GM12801 (cell line): ENCODE results near the gene S100A4.

Experiments
- TF ChIP-seq, protein P1 (sequence below): IDR thresholded peaks from one replicate; pipeline ENCODE4 v1.5.1; 2011; ENCODE audit warnings: control low read depth; ENCODE audit not compliant: insufficient read length; ENCODE audit errors: extremely low read depth

The S100A4 gene

DNA sequence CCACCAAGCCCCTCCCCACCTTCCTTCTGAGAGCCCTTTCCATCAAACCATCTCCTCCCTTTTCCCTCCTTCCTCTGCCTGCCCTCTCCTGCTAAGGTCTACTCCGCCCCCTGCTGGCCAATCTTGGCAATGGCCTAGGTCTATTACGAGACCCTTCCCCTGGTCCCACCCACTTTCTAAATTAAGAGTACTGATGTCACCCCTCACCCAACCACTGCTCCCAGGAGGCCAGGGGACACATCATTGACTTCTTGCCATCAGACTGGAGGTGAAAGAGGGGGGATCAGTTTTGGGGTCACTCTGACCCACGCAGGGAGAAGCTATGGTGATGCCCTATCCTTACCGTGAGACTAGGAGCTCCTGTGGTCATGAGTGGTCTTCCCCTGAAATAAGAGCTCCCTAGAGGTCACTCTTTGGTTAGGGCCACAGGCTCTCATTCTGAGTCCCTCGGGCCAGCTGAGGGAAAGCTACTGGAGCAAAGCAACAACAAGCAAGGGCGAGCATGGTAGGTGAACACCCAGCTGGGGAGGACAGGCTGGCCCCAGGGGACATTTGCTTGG lies 50.5 kb downstream of the S100A4 start:
- TF ChIP-seq, protein P1, sequence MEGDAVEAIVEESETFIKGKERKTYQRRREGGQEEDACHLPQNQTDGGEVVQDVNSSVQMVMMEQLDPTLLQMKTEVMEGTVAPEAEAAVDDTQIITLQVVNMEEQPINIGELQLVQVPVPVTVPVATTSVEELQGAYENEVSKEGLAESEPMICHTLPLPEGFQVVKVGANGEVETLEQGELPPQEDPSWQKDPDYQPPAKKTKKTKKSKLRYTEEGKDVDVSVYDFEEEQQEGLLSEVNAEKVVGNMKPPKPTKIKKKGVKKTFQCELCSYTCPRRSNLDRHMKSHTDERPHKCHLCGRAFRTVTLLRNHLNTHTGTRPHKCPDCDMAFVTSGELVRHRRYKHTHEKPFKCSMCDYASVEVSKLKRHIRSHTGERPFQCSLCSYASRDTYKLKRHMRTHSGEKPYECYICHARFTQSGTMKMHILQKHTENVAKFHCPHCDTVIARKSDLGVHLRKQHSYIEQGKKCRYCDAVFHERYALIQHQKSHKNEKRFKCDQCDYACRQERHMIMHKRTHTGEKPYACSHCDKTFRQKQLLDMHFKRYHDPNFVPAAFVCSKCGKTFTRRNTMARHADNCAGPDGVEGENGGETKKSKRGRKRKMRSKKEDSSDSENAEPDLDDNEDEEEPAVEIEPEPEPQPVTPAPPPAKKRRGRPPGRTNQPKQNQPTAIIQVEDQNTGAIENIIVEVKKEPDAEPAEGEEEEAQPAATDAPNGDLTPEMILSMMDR: no peak
